NCI-H1092 (cell line): ENCODE results near the gene LHX6.
A peak's percentile ranks its signal among the peaks of the same experiment; 100 is the strongest.

Experiments
- DNase-seq: peaks from one replicate; lab custom pipeline; 2025; lab: John Stamatoyannopoulos, UW

The LHX6 gene

GRCh38 chr9:122191584-122191983 is 37.2 kb downstream of the LHX6 start:
- no peak for DNase-seq

GRCh38 chr9:122190597-122191381 is 38.0 kb downstream of the LHX6 start:
- no peak for DNase-seq

GRCh38 chr9:122188369-122188768 is 40.4 kb downstream of the LHX6 start:
- no peak for DNase-seq

GRCh38 chr9:122186777-122187470 is 41.8 kb downstream of the LHX6 start:
- DNase-seq = no peak

GRCh38 chr9:122186301-122186700 is 42.5 kb downstream of the LHX6 start:
- no peak for DNase-seq

GRCh38 chr9:122184551-122184950 is 44.2 kb downstream of the LHX6 start:
- DNase-seq = no peak

GRCh38 chr9:122183501-122183900 is 45.3 kb downstream of the LHX6 start:
- no peak for DNase-seq

GRCh38 chr9:122180633-122181032 is 48.1 kb downstream of the LHX6 start:
- no peak for DNase-seq

GRCh38 chr9:122179690-122180074 is 49.1 kb downstream of the LHX6 start:
- no peak for DNase-seq

- DNase-seq = no peak
Observed at GRCh38 chr9:122179054-122179689, 49.6 kb downstream of the LHX6 start.

GRCh38 chr9:122176916-122177315 is 51.8 kb downstream of the LHX6 start:
- no peak for DNase-seq

GRCh38 chr9:122173670-122174069 is 55.1 kb downstream of the LHX6 start:
- no peak for DNase-seq

GRCh38 chr9:122172131-122172530 is 56.6 kb downstream of the LHX6 start:
- no peak for DNase-seq

- DNase-seq = no peak
Observed at GRCh38 chr9:122168356-122168755, 60.4 kb downstream of the LHX6 start.

GRCh38 chr9:122164286-122164685 is 64.5 kb downstream of the LHX6 start:
- no peak for DNase-seq

GRCh38 chr9:122162415-122162814 is 66.3 kb downstream of the LHX6 start:
- DNase-seq = no peak

GRCh38 chr9:122159925-122160246 is 68.9 kb downstream of the LHX6 start:
- no peak for DNase-seq

GRCh38 chr9:122159026-122159924 is 69.5 kb downstream of the LHX6 start, which contains the start of the genes MORN5 and NDUFA8:
Gene MORN5, plus strand, starts transcription at chr9:122159908. Its CDS starts 65 bp downstream, at chr9:122159973.
Gene NDUFA8, minus strand, starts transcription at chr9:122159779. Its CDS starts 102 bp downstream, at chr9:122159677.
- DNase-seq = peak; percentile 96

GRCh38 chr9:122158202-122158601 is 70.6 kb downstream of the LHX6 start:
- no peak for DNase-seq

- no peak for DNase-seq
Observed at GRCh38 chr9:122155796-122156195, 73.0 kb downstream of the LHX6 start.
